ENCODE results near the gene STXBP2.

Gene STXBP2

GRCh38 chr19:7612282-7613274, 24.3 kb upstream of the STXBP2 start:
- DNase-seq (ENCODE audit: low read depth in 2 of 2), result no peak

DNA sequence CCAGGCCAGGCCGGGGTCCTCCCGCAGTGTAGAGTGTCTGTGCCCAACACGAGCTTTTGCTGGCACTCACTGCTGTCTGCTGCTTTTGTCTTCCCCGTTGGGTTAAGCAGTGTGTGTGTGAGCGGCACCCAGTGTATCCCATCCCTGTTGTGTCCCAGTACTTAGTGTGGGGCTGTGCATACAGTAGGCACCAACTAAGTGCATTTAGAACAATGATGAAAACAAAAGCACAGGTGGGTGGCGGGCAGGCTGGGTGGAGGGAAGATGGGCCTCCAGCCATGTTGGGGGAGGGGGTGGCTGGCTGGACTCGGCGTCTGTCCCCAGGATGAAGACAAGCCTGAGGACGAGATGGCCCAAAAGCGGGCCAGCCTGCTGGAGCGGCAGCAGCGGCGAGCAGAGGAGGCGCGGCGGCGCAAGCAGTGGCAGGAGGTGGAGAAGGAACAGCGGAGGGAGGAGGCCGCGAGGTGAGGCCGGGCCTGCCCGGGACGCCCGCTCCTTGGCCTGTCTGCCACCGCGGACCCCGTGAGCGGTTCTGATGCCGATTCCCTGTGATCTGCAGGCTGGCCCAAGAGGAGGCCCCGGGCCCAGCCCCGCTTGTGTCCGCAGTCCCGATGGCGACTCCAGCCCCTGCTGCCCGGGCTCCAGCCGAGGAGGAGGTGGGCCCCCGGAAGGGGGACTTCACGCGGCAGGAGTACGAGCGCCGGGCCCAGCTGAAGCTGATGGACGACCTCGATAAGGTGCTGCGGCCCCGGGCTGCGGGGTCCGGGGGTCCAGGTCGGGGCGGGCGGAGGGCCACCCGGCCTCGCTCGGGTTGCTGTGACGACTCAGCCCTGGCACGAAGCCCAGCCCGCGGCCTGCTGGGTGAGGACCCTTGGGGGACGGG, 21.8 kb upstream of the STXBP2 start:
- DNase-seq (ENCODE audit: low read depth in 2 of 2), result no peak

GRCh38 chr19:7617172-7617571, 19.7 kb upstream of the STXBP2 start:
- DNase-seq (ENCODE audit: low read depth in 2 of 2), result no peak

DNA sequence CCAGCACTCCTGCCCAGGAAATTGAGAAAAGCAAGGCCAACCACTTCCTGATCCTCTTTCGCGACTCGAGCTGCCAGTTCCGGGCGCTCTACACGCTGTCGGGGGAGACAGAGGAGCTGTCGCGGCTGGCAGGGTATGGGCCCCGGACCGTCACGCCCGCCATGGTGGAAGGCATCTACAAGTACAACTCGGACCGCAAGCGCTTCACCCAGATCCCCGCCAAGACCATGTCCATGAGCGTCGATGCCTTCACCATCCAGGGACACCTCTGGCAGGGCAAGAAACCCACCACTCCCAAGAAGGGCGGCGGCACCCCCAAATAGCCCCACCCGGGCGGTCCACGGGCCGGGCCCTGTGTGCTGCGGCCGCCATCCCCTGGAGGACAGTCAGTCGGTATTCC, 19.2 kb upstream of the STXBP2 start:
- no peak for DNase-seq (ENCODE audit: low read depth in 2 of 2)

GRCh38 chr19:7618348-7618747, 18.6 kb upstream of the STXBP2 start:
- no peak for DNase-seq (ENCODE audit: low read depth in 2 of 2)

- DNase-seq (ENCODE audit: low read depth in 2 of 2), result no peak
Measured at GRCh38 chr19:7618771-7619510, 18.0 kb upstream of the STXBP2 start.

DNA sequence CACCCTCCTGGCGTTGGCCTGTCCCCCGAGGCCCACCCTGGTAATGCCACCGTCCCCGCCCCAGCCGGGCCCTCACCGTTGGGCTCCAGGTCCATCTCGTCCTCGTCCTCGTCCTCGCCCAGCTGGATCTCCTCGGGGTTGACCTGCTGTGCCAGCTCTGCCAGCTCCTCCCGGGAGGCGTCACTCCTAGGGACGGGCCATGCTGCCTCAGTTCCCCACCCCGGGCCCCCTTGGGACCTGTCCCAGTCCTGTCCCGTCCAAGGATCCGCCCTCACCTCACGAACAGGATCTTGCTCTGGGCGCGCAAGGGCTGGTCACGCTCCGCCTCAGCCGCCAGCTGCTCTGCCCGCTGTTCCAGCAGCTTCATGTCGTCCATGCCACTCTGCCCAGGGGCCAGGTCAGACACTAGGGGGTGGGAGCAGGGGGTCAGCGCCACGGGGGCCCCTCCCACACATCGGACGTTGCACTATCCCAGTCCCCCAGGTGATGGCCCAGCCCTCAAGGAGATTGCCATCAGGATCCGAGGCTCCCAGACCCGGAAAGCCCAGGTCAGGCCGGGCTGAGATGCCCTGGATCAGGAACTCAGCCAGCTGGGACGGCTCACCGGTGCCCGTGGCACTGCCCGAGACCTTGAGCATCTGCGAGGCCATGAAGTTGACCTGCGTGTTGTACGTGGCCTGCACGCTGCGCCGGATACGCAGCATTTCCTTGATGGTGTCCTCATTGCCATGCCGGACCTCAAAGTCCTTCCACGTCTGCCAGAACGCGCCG, 17.1 kb upstream of the STXBP2 start:
- no peak for DNase-seq (ENCODE audit: low read depth in 2 of 2)

- DNase-seq (ENCODE audit: low read depth in 2 of 2), result no peak
Measured at GRCh38 chr19:7620442-7621412, 16.2 kb upstream of the STXBP2 start.

GRCh38 chr19:7622933-7623685, 13.8 kb upstream of the STXBP2 start:
- no peak for DNase-seq (ENCODE audit: low read depth in 2 of 2)

GRCh38 chr19:7623725-7624603, 12.9 kb upstream of the STXBP2 start:
- no peak for DNase-seq (ENCODE audit: low read depth in 2 of 2)

GRCh38 chr19:7624810-7625209, 12.1 kb upstream of the STXBP2 start:
- no peak for DNase-seq (ENCODE audit: low read depth in 2 of 2)

DNA sequence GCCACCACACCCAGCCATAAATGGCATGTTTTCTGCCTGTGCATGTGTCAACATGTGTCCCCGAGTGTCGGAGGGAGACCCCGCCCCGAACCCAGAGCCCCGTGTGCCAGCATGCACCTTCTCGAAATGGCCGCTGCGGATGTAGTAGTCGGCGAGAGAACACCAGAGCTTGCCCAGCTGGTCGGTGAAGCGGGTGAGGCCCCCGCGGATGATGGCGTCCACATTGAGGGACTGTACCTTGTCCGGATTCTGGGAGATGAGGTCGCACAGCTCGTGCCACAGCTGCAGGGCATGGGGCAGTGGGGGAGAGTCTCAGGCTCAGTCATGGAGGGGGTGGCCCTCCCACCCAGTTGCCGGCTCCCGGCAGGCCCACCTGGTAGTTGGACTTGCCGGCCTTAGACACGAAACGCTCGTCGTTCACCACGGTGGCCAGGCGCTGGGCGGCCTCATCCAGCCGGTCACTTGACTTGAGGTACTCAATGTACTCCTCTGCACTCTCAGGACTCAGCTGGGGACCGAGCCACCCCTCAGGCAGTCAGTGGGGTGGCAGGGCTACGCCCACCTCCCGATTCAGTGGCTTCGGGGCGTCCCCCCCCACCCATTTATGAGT, 11.0 kb upstream of the STXBP2 start:
- no peak for DNase-seq (ENCODE audit: low read depth in 2 of 2)

DNA sequence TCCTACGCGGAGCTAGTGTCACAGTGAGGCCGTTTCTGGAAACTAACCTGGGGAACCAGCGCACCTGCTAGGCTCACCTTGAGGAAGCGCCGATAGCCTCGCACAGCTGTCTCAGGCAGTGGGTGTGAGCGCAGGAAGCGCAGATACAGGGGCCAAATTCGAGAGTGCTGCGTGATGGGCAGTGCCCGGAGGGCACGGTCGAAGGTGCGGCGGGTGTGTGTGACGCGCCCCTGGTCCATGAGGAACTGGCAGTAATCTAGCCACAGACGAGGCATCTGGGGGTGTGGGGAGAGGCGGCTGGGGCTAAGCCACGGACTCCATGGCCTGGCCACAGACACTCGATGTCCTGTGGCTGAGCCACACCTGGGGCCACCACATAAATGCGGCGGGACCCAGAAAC, 9.7 kb upstream of the STXBP2 start:
- no peak for DNase-seq (ENCODE audit: low read depth in 2 of 2)

- DNase-seq (ENCODE audit: low read depth in 2 of 2), result no peak
Measured at GRCh38 chr19:7628589-7629311, 8.2 kb upstream of the STXBP2 start.

DNA sequence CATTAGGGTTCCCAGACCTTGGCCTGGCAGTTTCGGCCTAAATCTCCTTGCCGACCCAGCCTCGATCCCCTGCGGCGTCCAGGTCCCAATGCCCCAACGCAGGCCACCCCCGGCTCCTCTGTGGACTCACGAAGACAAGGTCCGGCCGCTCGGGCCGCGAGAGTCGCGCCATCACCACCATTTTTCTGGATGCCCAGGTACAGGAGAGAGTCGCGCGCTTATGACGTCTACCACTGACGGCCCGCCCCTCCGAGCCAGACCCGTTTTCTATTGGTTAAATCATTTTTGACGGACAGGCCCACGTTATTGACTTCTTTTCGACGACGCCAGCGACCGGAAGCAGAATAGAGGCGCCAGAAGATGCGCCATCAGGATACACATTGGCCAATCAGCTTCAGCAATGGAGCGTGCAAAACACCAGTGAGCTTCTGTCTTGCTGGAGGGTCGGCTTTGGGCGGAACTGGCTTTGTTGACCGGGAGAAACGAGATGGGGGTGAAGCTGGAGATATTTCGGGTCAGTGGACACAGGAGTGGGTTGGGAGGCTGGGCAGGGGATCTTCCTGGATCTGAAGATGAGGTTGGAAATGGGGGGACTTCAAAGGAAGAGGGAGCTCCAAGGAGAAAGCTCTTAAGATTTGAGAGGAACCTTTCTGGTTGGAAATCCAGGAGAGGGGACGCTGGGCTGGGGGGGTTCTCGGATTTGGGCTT, 7.4 kb upstream of the STXBP2 start, which contains the start of the genes PET100 and XAB2:
Gene PET100, plus strand, starts transcription at position 447 of the 708 bp plus-strand sequence. Its CDS starts 41 bp downstream, at position 488.
Gene XAB2, minus strand, starts transcription at position 199 of the 708 bp plus-strand sequence. Its CDS starts 18 bp downstream, at position 181.
- DNase-seq (ENCODE audit: low read depth in 2 of 2), result peak; percentile 87 to 89

DNA sequence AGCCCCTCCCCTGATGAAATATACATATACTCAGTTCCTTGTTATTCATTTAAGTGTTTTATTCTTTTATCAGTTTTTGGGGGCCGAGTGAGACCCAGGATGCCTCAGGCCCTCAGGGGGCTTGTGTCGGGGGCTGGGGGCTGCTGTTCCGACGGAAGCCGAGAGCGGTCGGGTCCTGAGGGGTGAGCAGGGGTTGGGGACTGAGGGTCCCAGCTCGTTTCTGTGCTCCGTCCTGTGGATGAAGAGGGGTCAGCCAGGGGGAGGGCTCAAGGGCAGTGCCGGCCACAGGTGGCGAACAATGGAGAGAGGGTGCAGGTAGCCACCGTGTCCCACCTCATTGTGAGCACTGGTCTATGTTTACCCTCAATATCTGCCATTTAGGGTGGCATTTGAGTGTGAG, 5.3 kb upstream of the STXBP2 start:
- DNase-seq (ENCODE audit: low read depth in 2 of 2), result no peak

All from stimulated activated CD4-positive, alpha-beta T cell treated with anti-CD3 and anti-CD28 coated beads, Interleukin-4, amount 100 ng/mL, for 48 hours (primary cell).